Uterus (tissue), 4 donors: ENCODE data around the gene COL19A1. TPM values are rescaled to one million over a fixed set of nuclear protein-coding genes. Genes with fewer than 3 reads are reported as not detected.

ENCODE experiments used
- DNase-seq, 2 donors: peaks; one replicate each; pipeline ENCODE4 v3.0.0-alpha.2; 2019 to 2020
- H3K27ac ChIP-seq, 2 donors: fragments of 200-600 bp; sonication (generic); 1 replicate in 1 of 2; 2 replicates in 1 of 2; pipeline ENCODE4 v1.5.1; 2016 to 2018
- H3K27me3 ChIP-seq, 2 donors: fragments of 200-600 bp; sonication (generic); one replicate each; pipeline ENCODE4 v1.5.1; 2018 to 2019; ENCODE audit warnings: control low read depth in 1 of 2
- H3K36me3 ChIP-seq, 2 donors: fragments of 200-600 bp; sonication (generic); one replicate each; pipeline ENCODE4 v1.5.1; 2019; ENCODE audit warnings: control low read depth in 1 of 2
- H3K4me1 ChIP-seq, 2 donors: fragments of 200-600 bp; sonication (generic); one replicate each; pipeline ENCODE4 v1.5.1; 2018 to 2019; ENCODE audit warnings: control low read depth in 1 of 2
- H3K4me3 ChIP-seq, 2 donors: fragments of 200-600 bp; sonication (generic); 1 replicate in 1 of 2; 2 replicates in 1 of 2; pipeline ENCODE4 v1.5.1; 2018 to 2019; ENCODE audit warnings: mild to moderate bottlenecking in 1 of 2
- H3K9me3 ChIP-seq, 2 donors: fragments of 200-600 bp; sonication (generic); one replicate each; pipeline ENCODE4 v1.5.1; 2019; ENCODE audit warnings: control low read depth in 1 of 2
- CTCF ChIP-seq, 4 experiments: fragments of 200-600 bp in 2 of 4; fragments of 450-650 bp in 2 of 4; sonication (generic) in 2 of 4; IDR thresholded peaks; one replicate each; pipeline ENCODE4 v1.5.1; 2016 to 2019; ENCODE audit warnings: antibody characterized with exemption in 4 of 4, mild to moderate bottlenecking in 2 of 4, moderate library complexity in 1 of 4
- POLR2A ChIP-seq, 2 donors: fragments of 450-650 bp; IDR thresholded peaks; one replicate each; pipeline ENCODE4 v1.6.1; 2016; ENCODE audit warnings: antibody characterized with exemption in 2 of 2, mild to moderate bottlenecking in 1 of 2, moderate library complexity in 1 of 2
- intact Hi-C: fragments of 100-400 bp; cut with DNase I; formaldehyde crosslinking; loops from one replicate; pipeline ENCODE4 v1.15.1; 2023; ENCODE audit warnings: low total_unique reads
- total RNA-seq, 4 donors: library from RNA; depleted of rRNA in 3 of 4; stranded (reverse); fragments of >200 nt in 3 of 4; gene quantifications; one replicate each; pipeline versions ENCODE4 v1.1.0 to v1.2.4, GENCODE V29; 2014 to 2023
- donor health status: DM: yes; HTN: yes; CAD: no.

The COL19A1 gene
- total RNA-seq, 4 donors from 2014 or later = under 0.01 to 0.28 TPM; not detected in 2

GRCh38 chr6:70125602-70126001, 259.2 kb downstream of the COL19A1 start:
- no peak for DNase-seq
- H3K4me1 ChIP-seq = no peaks in the 10 kb centered on the region
- TF ChIP-seq CTCF (IDR thresholded peaks at IDR 0.05) (no peak), POLR2A (IDR thresholded peaks at IDR 0.05) (no peak)
- H3K36me3 ChIP-seq = no peaks in the 10 kb centered on the region
- no peak overlapping the region for H3K27ac ChIP-seq
- H3K4me3 ChIP-seq = no peak overlapping the region
- H3K27me3 ChIP-seq = no peaks in the 10 kb centered on the region
- intact Hi-C loops = no loop called here
- H3K9me3 ChIP-seq = no peaks in the 10 kb centered on the region

- intact Hi-C loops = no loop called here
- Histone ChIP-seq H3K27ac (no peak overlapping the region), H3K36me3 (no peaks in the 10 kb centered on the region), H3K9me3 (no peaks in the 10 kb centered on the region), H3K27me3 (no peaks in the 10 kb centered on the region), H3K4me3 (no peak overlapping the region), H3K4me1 (no peaks in the 10 kb centered on the region)
- no peak for TF ChIP-seq POLR2A (IDR thresholded peaks at IDR 0.05)
- TF ChIP-seq CTCF (IDR thresholded peaks at IDR 0.05) = no peak
- no peak for DNase-seq
Observed at GRCh38 chr6:70129341-70129740, 263.0 kb downstream of the COL19A1 start.

- Histone ChIP-seq H3K36me3 (no peaks in the 10 kb centered on the region), H3K27ac (no peak overlapping the region), H3K4me3 (no peak overlapping the region), H3K27me3 (no peaks in the 10 kb centered on the region), H3K4me1 (no peaks in the 10 kb centered on the region), H3K9me3 (no peaks in the 10 kb centered on the region)
- TF ChIP-seq POLR2A (IDR thresholded peaks at IDR 0.05) (no peak), CTCF (IDR thresholded peaks at IDR 0.05) (no peak)
- intact Hi-C loops = no loop called here
- no peak for DNase-seq
Observed at GRCh38 chr6:70130865-70131264, 264.5 kb downstream of the COL19A1 start.

- Histone ChIP-seq H3K4me1 (no peaks in the 10 kb centered on the region), H3K27me3 (no peaks in the 10 kb centered on the region), H3K4me3 (no peak overlapping the region), H3K36me3 (no peaks in the 10 kb centered on the region), H3K9me3 (no peaks in the 10 kb centered on the region), H3K27ac (no peak overlapping the region)
- no peak for DNase-seq
- intact Hi-C loops = no loop called here
- TF ChIP-seq POLR2A (IDR thresholded peaks at IDR 0.05) (no peak), CTCF (IDR thresholded peaks at IDR 0.05) (no peak)
Observed at GRCh38 chr6:70131528-70131927, 265.2 kb downstream of the COL19A1 start.

- intact Hi-C loops = no loop called here
- no peaks in the 10 kb centered on the region for H3K27me3 ChIP-seq
- H3K4me3 ChIP-seq = no peak overlapping the region
Observed at GRCh38 chr6:70133246-70133645, 266.9 kb downstream of the COL19A1 start.

More at GRCh38 chr6:70133246-70133645, 266.9 kb downstream of the COL19A1 start:
- Histone ChIP-seq H3K27ac (no peak overlapping the region), H3K9me3 (no peaks in the 10 kb centered on the region), H3K36me3 (no peaks in the 10 kb centered on the region), H3K4me1 (no peaks in the 10 kb centered on the region)
- no peak for TF ChIP-seq CTCF (IDR thresholded peaks at IDR 0.05)
- no peak for TF ChIP-seq POLR2A (IDR thresholded peaks at IDR 0.05)
- DNase-seq = no peak
